K562 (cell line): ENCODE data around the gene MRPL52. TPM values are rescaled to one million over a fixed set of nuclear protein-coding genes. Genes with fewer than 3 reads are reported as not detected.

Experiments used
- BDP1 ChIP-seq: IDR thresholded peaks from 3 replicates; pipeline ENCODE4 v1.6.1; 2011; ENCODE audit not compliant: insufficient read length, insufficient read depth
- BRD4 ChIP-seq: fragments of 200-600 bp; sonication (generic); IDR thresholded peaks from 2 replicates; pipeline ENCODE4 v1.6.1; 2017; ENCODE audit warnings: inconsistent platforms
- GATAD2B ChIP-seq: fragments of 450-650 bp; IDR thresholded peaks from 2 replicates; pipeline ENCODE4 v1.6.1; 2017; ENCODE audit warnings: mild to moderate bottlenecking, borderline replicate concordance
- KDM1A ChIP-seq, 2 experiments: fragments of 450-650 bp; IDR thresholded peaks; 2 replicates each; pipeline ENCODE4 v1.6.1; 2016; ENCODE audit warnings: mild to moderate bottlenecking in 2 of 2
- L3MBTL2 ChIP-seq: fragments of 450-650 bp; IDR thresholded peaks from 2 replicates; pipeline ENCODE4 v1.6.1; 2016; ENCODE audit warnings: mild to moderate bottlenecking, moderate library complexity
- NFXL1 ChIP-seq: fragments of 450-650 bp; formaldehyde crosslinking; IDR thresholded peaks from 2 replicates; pipeline ENCODE4 v1.4.0; 2021; ENCODE audit warnings: mild to moderate bottlenecking
- NR2C2 ChIP-seq, 2 experiments: fragments of 200-800 bp in 1 of 2; sonication (Bioruptor generic) in 1 of 2; sonication (generic) in 1 of 2; formaldehyde crosslinking in 1 of 2; IDR thresholded peaks; 2 replicates each; pipeline versions ENCODE4 v1.6.1 to v1.8.0; 2016 to 2022; ENCODE audit warnings: mild to moderate bottlenecking in 1 of 2, missing compliant biosample characterization in 1 of 2, missing genetic modification characterization in 1 of 2, missing genetic modification reagents in 1 of 2
- POLR2G ChIP-seq: fragments of 200-400 bp; formaldehyde crosslinking; IDR thresholded peaks from 2 replicates; pipeline ENCODE4 v1.6.1; 2017; ENCODE audit warnings: low read depth, mild to moderate bottlenecking, antibody characterized with exemption, low read length, moderate library complexity
- POLR3A ChIP-seq: IDR thresholded peaks from 2 replicates; pipeline ENCODE4 v1.6.1; 2011; ENCODE audit warnings: borderline replicate concordance, mild to moderate bottlenecking, moderate library complexity; ENCODE audit not compliant: insufficient read length, insufficient read depth; ENCODE audit errors: extremely low read depth
- PTTG1 ChIP-seq: fragments of 450-650 bp; IDR thresholded peaks from 2 replicates; pipeline ENCODE4 v1.6.1; 2016; ENCODE audit warnings: low read depth, mild to moderate bottlenecking, missing genetic modification characterization, missing compliant biosample characterization
- RAD51 ChIP-seq: fragments of 450-650 bp; IDR thresholded peaks from 2 replicates; pipeline ENCODE4 v1.7.1; 2016; ENCODE audit warnings: low read depth, mild to moderate bottlenecking, borderline replicate concordance
- SAFB2 ChIP-seq: fragments of 200-400 bp; formaldehyde crosslinking; IDR thresholded peaks from 2 replicates; pipeline ENCODE4 v1.6.1; 2018; ENCODE audit warnings: borderline replicate concordance, low read length, low read depth, moderate library complexity; ENCODE audit not compliant: severe bottlenecking
- SMARCA4 ChIP-seq: fragments of 450-650 bp; IDR thresholded peaks from 2 replicates; pipeline ENCODE4 v1.6.1; 2016
- ZBTB5 ChIP-seq: fragments of 450-650 bp; IDR thresholded peaks from 2 replicates; pipeline ENCODE4 v1.6.1; 2017; ENCODE audit warnings: antibody characterized with exemption
- ZNF584 ChIP-seq: fragments of 200-800 bp; sonication (Bioruptor generic); IDR thresholded peaks from 2 replicates; pipeline ENCODE4 v1.6.1; 2016; ENCODE audit warnings: low read depth, mild to moderate bottlenecking, missing genetic modification characterization, missing compliant biosample characterization
- polyA plus RNA-seq, 8 experiments: library from polyadenylated mRNA; depleted of rRNA in 4 of 8; stranded (reverse) in 5 of 8; unstranded in 3 of 8; fragments of >200 nt; fragmentation: Nextera tagmentation in 2 of 8; fragmentation: Illumina TruSeq in 1 of 8; extraction: Ambion mirVana in 2 of 8; extraction: Trizol in 1 of 8; gene quantifications; 2 replicates each; pipeline versions ENCODE4 v1.2.1 to v1.2.3, GENCODE V29; 2011 to 2014; ENCODE audit warnings: inconsistent platforms in 1 of 8, missing spikeins in 1 of 8
- total RNA-seq, 7 experiments: library from RNA; depleted of rRNA in 6 of 7; stranded (reverse); fragments of >200 nt in 6 of 7; fragmentation: Illumina TruSeq in 2 of 7; extraction: Trizol in 2 of 7; gene quantifications; 2 replicates each; pipeline versions ENCODE4 v1.2.1 to v1.2.3, GENCODE V29; 2011 to 2021; ENCODE audit warnings: low replicate concordance in 1 of 7
- TF ChIP-seq, protein P1 (sequence below): sonication (generic); formaldehyde crosslinking; IDR thresholded peaks from 2 replicates; pipeline ENCODE4 v1.8.1; 2023; ENCODE audit warnings: mild to moderate bottlenecking, missing genetic modification reagents
- TF ChIP-seq, protein P2 (sequence below): fragments of 250-450 bp; sonication (Bioruptor Pico); IDR thresholded peaks from 2 replicates; pipeline ENCODE4 v1.4.0; 2020; ENCODE audit warnings: mild to moderate bottlenecking
- TF ChIP-seq, protein P3 (sequence below): fragments of 450-650 bp; formaldehyde crosslinking; IDR thresholded peaks from 2 replicates; pipeline ENCODE4 v1.4.0; 2022; ENCODE audit warnings: mild to moderate bottlenecking, moderate library complexity
- TF ChIP-seq, protein P4 (sequence below): fragments of 450-650 bp; IDR thresholded peaks from 2 replicates; pipeline ENCODE4 v1.6.1; 2016; ENCODE audit warnings: low read depth, mild to moderate bottlenecking, moderate library complexity

MRPL52 gene
- total and polyA plus RNA-seq, 9 of the 15 experiments (the other 6 are each of a cell fraction or from before 2014, with no cell fraction given) = 56.5 to 213 (median 168) TPM

- TF ChIP-seq, protein P1, sequence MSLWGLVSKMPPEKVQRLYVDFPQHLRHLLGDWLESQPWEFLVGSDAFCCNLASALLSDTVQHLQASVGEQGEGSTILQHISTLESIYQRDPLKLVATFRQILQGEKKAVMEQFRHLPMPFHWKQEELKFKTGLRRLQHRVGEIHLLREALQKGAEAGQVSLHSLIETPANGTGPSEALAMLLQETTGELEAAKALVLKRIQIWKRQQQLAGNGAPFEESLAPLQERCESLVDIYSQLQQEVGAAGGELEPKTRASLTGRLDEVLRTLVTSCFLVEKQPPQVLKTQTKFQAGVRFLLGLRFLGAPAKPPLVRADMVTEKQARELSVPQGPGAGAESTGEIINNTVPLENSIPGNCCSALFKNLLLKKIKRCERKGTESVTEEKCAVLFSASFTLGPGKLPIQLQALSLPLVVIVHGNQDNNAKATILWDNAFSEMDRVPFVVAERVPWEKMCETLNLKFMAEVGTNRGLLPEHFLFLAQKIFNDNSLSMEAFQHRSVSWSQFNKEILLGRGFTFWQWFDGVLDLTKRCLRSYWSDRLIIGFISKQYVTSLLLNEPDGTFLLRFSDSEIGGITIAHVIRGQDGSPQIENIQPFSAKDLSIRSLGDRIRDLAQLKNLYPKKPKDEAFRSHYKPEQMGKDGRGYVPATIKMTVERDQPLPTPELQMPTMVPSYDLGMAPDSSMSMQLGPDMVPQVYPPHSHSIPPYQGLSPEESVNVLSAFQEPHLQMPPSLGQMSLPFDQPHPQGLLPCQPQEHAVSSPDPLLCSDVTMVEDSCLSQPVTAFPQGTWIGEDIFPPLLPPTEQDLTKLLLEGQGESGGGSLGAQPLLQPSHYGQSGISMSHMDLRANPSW (CRISPR knock-in tag) = no peak
- no peak for TF ChIP-seq POLR3A
- no peak for TF ChIP-seq RAD51
- peak; percentile 54; the same call in 1 of the 2 replicates for TF ChIP-seq L3MBTL2
- TF ChIP-seq GATAD2B = 0 out of 2 replicates have a peak, but pooled peaks have one; percentile 37
- no peak for TF ChIP-seq PTTG1
- TF ChIP-seq ZNF584 (CRISPR knock-in tag) = 0 out of 2 replicates have a peak, but pooled peaks have one; percentile 74
- no peak for TF ChIP-seq NR2C2 (CRISPR knock-in tag; IDR thresholded peaks at IDR 0.05)
- peak; percentile 77 for TF ChIP-seq NR2C2 (tag; IDR thresholded peaks at IDR 0.05)
- no peak for TF ChIP-seq SAFB2
- TF ChIP-seq, protein P2, sequence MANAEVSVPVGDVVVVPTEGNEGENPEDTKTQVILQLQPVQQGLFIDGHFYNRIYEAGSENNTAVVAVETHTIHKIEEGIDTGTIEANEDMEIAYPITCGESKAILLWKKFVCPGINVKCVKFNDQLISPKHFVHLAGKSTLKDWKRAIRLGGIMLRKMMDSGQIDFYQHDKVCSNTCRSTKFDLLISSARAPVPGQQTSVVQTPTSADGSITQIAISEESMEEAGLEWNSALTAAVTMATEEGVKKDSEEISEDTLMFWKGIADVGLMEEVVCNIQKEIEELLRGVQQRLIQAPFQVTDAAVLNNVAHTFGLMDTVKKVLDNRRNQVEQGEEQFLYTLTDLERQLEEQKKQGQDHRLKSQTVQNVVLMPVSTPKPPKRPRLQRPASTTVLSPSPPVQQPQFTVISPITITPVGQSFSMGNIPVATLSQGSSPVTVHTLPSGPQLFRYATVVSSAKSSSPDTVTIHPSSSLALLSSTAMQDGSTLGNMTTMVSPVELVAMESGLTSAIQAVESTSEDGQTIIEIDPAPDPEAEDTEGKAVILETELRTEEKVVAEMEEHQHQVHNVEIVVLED = peak; percentile 50; the same call in 1 of the 2 replicates
- no peak for TF ChIP-seq SMARCA4
- TF ChIP-seq, protein P3, sequence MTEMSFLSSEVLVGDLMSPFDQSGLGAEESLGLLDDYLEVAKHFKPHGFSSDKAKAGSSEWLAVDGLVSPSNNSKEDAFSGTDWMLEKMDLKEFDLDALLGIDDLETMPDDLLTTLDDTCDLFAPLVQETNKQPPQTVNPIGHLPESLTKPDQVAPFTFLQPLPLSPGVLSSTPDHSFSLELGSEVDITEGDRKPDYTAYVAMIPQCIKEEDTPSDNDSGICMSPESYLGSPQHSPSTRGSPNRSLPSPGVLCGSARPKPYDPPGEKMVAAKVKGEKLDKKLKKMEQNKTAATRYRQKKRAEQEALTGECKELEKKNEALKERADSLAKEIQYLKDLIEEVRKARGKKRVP (CRISPR knock-in tag) = no peak
- TF ChIP-seq POLR2G = peak; percentile 89
- no peak for TF ChIP-seq BDP1
- no peak for TF ChIP-seq ZBTB5
- no peak for TF ChIP-seq BRD4
- TF ChIP-seq NFXL1 (CRISPR knock-in tag) = no peak
- TF ChIP-seq, protein P4, sequence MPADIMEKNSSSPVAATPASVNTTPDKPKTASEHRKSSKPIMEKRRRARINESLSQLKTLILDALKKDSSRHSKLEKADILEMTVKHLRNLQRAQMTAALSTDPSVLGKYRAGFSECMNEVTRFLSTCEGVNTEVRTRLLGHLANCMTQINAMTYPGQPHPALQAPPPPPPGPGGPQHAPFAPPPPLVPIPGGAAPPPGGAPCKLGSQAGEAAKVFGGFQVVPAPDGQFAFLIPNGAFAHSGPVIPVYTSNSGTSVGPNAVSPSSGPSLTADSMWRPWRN = no peak
- TF ChIP-seq KDM1A (IDR thresholded peaks at IDR 0.05) = peak; percentile 73 to 83; a peak in 3 of 4 replicates
Measured at GRCh38 chr14:22829661-22830442, at the start of gene MRPL52 (continued).
